ENCODE results near the gene VEPH1.

Gene VEPH1

GRCh38 chr3:157491136-157491535 lies 12.1 kb downstream of the VEPH1 start:
- Histone ChIP-seq H3K36me3 (no peaks in the 10 kb centered on the region), H3K9me3 (no peaks in the 10 kb centered on the region), H3K27me3 (no peaks in the 10 kb centered on the region), H3K4me1 (ENCODE audit: control insufficient read depth in 1 of 2, insufficient read depth in 1 of 2, low read depth in 1 of 2, low read length in 1 of 2) (peaks cover 22 to 28% of the 10 kb centered on the region in 2 experiments), H3K4me3 (ENCODE audit: low read depth in 1 of 2, low read length in 1 of 2) (no peak overlapping the region), H3K27ac (no peak overlapping the region)
- TF ChIP-seq CTCF (IDR thresholded peaks at IDR 0.05) = no peak

DNA sequence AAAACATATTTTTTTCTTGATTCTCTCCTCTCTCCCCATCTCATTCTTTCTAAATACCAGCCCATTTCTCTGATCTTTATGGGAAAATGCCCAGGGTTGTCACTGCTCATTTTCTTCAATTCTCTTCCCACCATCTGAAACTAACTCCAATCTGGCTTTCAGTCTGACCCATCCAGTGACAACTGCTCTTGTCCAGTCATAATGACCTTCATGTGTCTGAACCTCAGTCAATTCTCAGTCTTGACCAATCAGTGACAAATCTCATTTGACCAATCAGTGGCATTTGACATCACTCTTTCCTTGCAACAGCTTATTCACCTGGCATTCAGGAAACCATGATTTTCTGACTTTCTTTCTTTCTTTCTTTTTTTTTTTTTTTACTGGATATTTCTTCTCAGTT lies 15.1 kb downstream of the VEPH1 start:
- H3K36me3 ChIP-seq = no peaks in the 10 kb centered on the region
- H3K4me3 ChIP-seq (ENCODE audit: low read depth in 1 of 2, low read length in 1 of 2) = no peak overlapping the region
- peaks cover 22 to 36% of the 10 kb centered on the region in 2 experiments for H3K4me1 ChIP-seq (ENCODE audit: control insufficient read depth in 1 of 2, insufficient read depth in 1 of 2, low read depth in 1 of 2, low read length in 1 of 2)
- no peaks in the 10 kb centered on the region for H3K27me3 ChIP-seq
- no peak for TF ChIP-seq CTCF (IDR thresholded peaks at IDR 0.05)
- no peak overlapping the region for H3K27ac ChIP-seq
- H3K9me3 ChIP-seq = no peaks in the 10 kb centered on the region

GRCh38 chr3:157487339-157487738 lies 15.9 kb downstream of the VEPH1 start:
- no peak for TF ChIP-seq CTCF (IDR thresholded peaks at IDR 0.05)
- no peaks in the 10 kb centered on the region for H3K27me3 ChIP-seq
- no peaks in the 10 kb centered on the region for H3K9me3 ChIP-seq
- H3K27ac ChIP-seq = peak overlapping the region; percentile 30
- peaks cover 22 to 36% of the 10 kb centered on the region in 2 experiments for H3K4me1 ChIP-seq (ENCODE audit: control insufficient read depth in 1 of 2, insufficient read depth in 1 of 2, low read depth in 1 of 2, low read length in 1 of 2)
- H3K4me3 ChIP-seq (ENCODE audit: low read depth in 1 of 2, low read length in 1 of 2) = no peak overlapping the region
- H3K36me3 ChIP-seq = no peaks in the 10 kb centered on the region

DNA sequence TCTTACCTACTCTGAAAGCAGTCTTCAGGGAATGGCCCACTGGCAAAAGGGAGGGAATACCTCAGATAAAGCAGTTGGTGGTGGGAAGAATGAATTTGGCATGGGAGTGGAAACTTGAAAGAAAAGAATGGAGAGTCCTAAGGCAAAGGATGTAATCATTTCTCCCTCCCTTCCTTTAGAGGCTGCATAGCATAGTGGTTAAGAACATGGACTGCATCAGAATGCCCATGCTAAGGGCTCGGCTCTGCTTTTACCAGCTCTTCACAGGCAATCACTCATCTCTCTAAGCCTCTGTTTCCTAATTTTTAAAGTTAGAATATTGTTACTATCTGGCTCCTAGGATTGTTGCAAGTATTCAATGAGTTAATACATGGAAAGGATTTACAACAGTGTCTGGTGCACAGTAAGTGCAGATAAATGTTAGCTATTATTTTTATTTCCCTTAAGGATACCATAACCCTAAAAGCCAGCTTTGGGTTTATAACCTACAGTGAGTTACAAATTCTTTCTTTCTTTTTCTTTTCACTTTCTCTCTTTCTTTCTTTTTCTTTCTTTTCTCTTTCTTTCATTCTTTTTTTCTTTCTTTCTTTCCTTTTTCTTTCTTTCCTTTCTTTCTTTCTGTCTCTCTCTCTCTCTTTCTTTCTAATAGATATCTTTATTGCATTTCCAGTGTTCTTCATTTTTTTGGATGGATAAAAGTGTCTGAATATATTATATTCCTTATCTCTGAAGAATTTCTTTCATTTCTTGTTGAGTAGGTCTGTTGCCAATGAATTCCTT lies 23.6 kb downstream of the VEPH1 start:
- no peak for TF ChIP-seq CTCF (IDR thresholded peaks at IDR 0.05)
- Histone ChIP-seq H3K27me3 (no peaks in the 10 kb centered on the region), H3K9me3 (no peaks in the 10 kb centered on the region), H3K4me1 (ENCODE audit: control insufficient read depth in 1 of 2, insufficient read depth in 1 of 2, low read depth in 1 of 2, low read length in 1 of 2) (no peaks in the 10 kb centered on the region), H3K27ac (no peak overlapping the region), H3K4me3 (ENCODE audit: low read depth in 1 of 2, low read length in 1 of 2) (no peak overlapping the region), H3K36me3 (no peaks in the 10 kb centered on the region)

DNA sequence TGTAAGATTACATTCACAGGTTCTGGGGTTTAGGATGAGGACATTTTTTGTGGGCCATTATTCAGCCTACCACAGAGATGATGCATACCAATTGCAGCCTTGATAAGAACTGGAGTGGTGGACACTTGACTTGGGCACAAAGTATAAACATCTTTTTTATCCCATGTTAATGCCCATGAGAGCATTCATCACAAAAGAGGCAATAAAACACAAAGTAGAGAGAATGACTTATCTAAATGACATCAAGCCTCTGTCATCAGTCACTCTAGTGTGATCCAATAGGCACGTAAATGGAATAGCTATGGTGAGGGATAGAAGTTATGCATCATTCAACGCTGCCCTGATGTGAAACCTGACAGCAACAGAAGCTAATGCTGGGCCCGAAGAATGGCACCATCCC lies 25.8 kb downstream of the VEPH1 start:
- TF ChIP-seq CTCF (IDR thresholded peaks at IDR 0.05) = no peak
- H3K4me3 ChIP-seq (ENCODE audit: low read depth in 1 of 2, low read length in 1 of 2) = no peak overlapping the region

More for the DNA sequence above, 25.8 kb downstream of the VEPH1 start:
- Histone ChIP-seq H3K4me1 (ENCODE audit: control insufficient read depth in 1 of 2, insufficient read depth in 1 of 2, low read depth in 1 of 2, low read length in 1 of 2) (no peaks in the 10 kb centered on the region), H3K27ac (no peak overlapping the region), H3K36me3 (no peaks in the 10 kb centered on the region), H3K27me3 (no peaks in the 10 kb centered on the region), H3K9me3 (no peaks in the 10 kb centered on the region)

All from neutrophil (primary cell).